Measurements from ENCODE around the gene C19orf12.

- TF ChIP-seq CTCF (IDR thresholded peaks at IDR 0.05) (no peak), ATF2 (CRISPR knock-in tag; IDR thresholded peaks at IDR 0.05; ENCODE audit: borderline replicate concordance, low read depth) (no peak), TEAD1 (CRISPR knock-in tag; IDR thresholded peaks at IDR 0.05) (no peak), ZNF512 (CRISPR knock-in tag; IDR thresholded peaks at IDR 0.05; ENCODE audit: borderline replicate concordance) (no peak), ZNF416 (CRISPR knock-in tag; IDR thresholded peaks at IDR 0.05) (no peak), ATF3 (CRISPR knock-in tag; conservative IDR thresholded peaks at IDR 0.05) (no peak), MAX (CRISPR knock-in tag; IDR thresholded peaks at IDR 0.05) (no peak), PRDM15 (CRISPR knock-in tag; IDR thresholded peaks at IDR 0.05) (no peak), KAT7 (CRISPR knock-in tag; IDR thresholded peaks at IDR 0.05; ENCODE audit: borderline replicate concordance) (no peak), ZNF121 (CRISPR knock-in tag; IDR thresholded peaks at IDR 0.05) (no peak), ZNF263 (CRISPR knock-in tag; IDR thresholded peaks at IDR 0.05; ENCODE audit: low read depth) (no peak)
Measured at GRCh38 chr19:29697523-29698261, 17.4 kb downstream of the C19orf12 start.
